Psoas muscle (tissue), 8 donors: Measurements from ENCODE around the gene GLMP. TPM values are rescaled to one million over a fixed set of nuclear protein-coding genes. Genes with fewer than 3 reads are reported as not detected.

Source experiments
- ATAC-seq, 4 donors: fragments of 200-7000 bp; cut with Tn5 transposase; one replicate each; pipeline ENCODE4 v1.9.1; 2020; ENCODE audit warnings: moderate library complexity in 3 of 4, mild to moderate bottlenecking in 2 of 4
- DNase-seq, 2 donors: peaks; one replicate each; pipeline ENCODE4 v3.0.0-alpha.2; 2020
- H3K27ac ChIP-seq: fragments of 200-600 bp; one replicate; pipeline ENCODE4 v1.8.0; 2022
- H3K27me3 ChIP-seq, 3 donors: fragments of 200-600 bp in 1 of 3; one replicate each; pipeline versions ENCODE4 v1.6.1 to v1.8.0; 2013 to 2022; ENCODE audit warnings: low read length in 2 of 3, mild to moderate bottlenecking in 2 of 3, moderate library complexity in 1 of 3; ENCODE audit not compliant: insufficient read depth in 3 of 3
- H3K36me3 ChIP-seq, 2 donors: fragments of 200-600 bp in 1 of 2; one replicate each; pipeline versions ENCODE4 v1.6.1 to v1.8.0; 2013 to 2022; ENCODE audit warnings: low read depth in 1 of 2, mild to moderate bottlenecking in 1 of 2, moderate library complexity in 1 of 2; ENCODE audit not compliant: insufficient read depth in 1 of 2
- H3K4me1 ChIP-seq: fragments of 200-600 bp; one replicate; pipeline ENCODE4 v1.8.0; 2022
- H3K4me3 ChIP-seq: fragments of 200-600 bp; one replicate; pipeline ENCODE4 v1.8.0; 2022; ENCODE audit warnings: mild to moderate bottlenecking
- H3K9me3 ChIP-seq: fragments of 200-600 bp; one replicate; pipeline ENCODE4 v1.8.0; 2022
- WGBS, 3 donors: extraction: QIAGEN DNeasy Blood & Tissue Kit; methylation state at CpG; one replicate each; pipeline versions ENCODE4 v1.1.6 to v1.1.7; 2013; 5-methylcytosine and 5-hydroxymethylcytosine counted together
- intact Hi-C, 2 donors: fragments of 100-400 bp; cut with DNase I; formaldehyde crosslinking; loops; one replicate each; pipeline versions ENCODE4 v1.11.0 to v1.14.2; 2022
- polyA plus RNA-seq, 3 donors: library from polyadenylated mRNA; stranded (reverse); fragments of 200-250 nt; gene quantifications; one replicate each; pipeline ENCODE4 v1.2.3, GENCODE V29; 2013
- total RNA-seq, 4 donors: library from RNA; stranded (reverse); fragmentation: NEBNext Ultra II Directional in 2 of 4; extraction: Animal tissue kit (Norgen Biotek cat#: 25700) in 2 of 4; gene quantifications; one replicate each; pipeline versions ENCODE4 v1.2.1 to v1.2.4, GENCODE V29; 2021 to 2023
- TF ChIP-seq, protein P1 (sequence below): fragments of 200-600 bp; IDR thresholded peaks from one replicate; pipeline ENCODE4 v1.8.0; 2022; ENCODE audit warnings: antibody characterized with exemption
- donor health status: healthy with polysubstance abuse.
- donor health status: DM: no; HTN: no; CAD: no; lungs with moderate emphysema.
- donor health status: Bipolar disorder and iron deficiency.
- donor health status: healthy.
- donor health status: DM: yes; HTN: yes; CAD: no.
- donor health status: DM: no; HTN: no; CAD: no.
- donor health status: DM: no; HTN: no; CAD: no.
- donor health status: DM: yes; HTN: yes; CAD: no.

GLMP gene
- total and polyA plus RNA-seq, 7 donors = 5.1 to 9.6 (median 7.4) TPM

DNA sequence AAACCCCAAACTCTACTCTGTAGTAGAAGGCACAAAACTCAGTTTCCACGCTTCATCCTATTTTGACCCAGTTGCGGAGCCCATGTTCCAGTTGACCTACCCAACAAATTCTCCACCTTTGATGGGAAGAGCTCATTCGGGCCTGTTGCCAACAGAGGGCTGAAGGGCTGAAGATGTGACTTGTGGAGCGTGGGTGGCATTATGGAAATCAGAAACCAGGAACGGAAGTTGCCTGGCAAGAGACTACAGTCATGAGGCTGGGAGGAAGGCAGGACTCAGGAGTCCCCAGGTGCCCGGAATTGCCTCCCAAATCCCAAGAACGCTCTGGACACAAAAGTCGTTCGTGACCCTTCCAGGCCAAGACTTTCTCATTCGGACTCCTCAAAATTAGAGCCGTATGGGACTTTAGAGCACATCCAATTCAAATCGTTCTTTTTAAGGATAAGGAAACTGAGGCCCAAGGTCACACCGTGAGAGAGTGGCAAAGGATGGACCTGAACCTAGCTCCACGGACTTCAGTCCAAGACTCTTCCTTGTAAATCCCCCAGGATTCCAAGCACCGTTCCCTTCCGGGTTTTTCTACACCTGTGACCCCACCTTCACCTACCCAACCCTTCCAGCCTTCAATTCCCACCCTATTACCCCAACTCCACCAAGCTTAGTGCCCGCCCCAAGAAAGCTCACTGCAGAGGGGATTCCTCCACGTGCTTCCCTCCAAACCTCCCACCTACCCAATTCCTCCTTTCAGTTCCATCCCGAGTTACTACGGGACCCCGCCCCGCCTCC is 13.6 kb downstream of the GLMP start:
- peak; percentile 17 to 58 (median 34) for ATAC-seq
- Histone ChIP-seq H3K9me3 (no peaks in the 10 kb centered on the region), H3K4me1 (peaks cover 33% of the 10 kb centered on the region), H3K27me3 (no peaks in the 10 kb centered on the region), H3K4me3 (peak overlapping the region; percentile 85), H3K27ac (peak overlapping the region; percentile 92), H3K36me3 (peaks cover 9 to 34% of the 10 kb centered on the region in 2 donors)
- DNase-seq = no peak
- WGBS, 3 donors = 4 to 7% (median 5%) methylated on average over 22 of the region's 22 CpGs
- TF ChIP-seq, protein P1, sequence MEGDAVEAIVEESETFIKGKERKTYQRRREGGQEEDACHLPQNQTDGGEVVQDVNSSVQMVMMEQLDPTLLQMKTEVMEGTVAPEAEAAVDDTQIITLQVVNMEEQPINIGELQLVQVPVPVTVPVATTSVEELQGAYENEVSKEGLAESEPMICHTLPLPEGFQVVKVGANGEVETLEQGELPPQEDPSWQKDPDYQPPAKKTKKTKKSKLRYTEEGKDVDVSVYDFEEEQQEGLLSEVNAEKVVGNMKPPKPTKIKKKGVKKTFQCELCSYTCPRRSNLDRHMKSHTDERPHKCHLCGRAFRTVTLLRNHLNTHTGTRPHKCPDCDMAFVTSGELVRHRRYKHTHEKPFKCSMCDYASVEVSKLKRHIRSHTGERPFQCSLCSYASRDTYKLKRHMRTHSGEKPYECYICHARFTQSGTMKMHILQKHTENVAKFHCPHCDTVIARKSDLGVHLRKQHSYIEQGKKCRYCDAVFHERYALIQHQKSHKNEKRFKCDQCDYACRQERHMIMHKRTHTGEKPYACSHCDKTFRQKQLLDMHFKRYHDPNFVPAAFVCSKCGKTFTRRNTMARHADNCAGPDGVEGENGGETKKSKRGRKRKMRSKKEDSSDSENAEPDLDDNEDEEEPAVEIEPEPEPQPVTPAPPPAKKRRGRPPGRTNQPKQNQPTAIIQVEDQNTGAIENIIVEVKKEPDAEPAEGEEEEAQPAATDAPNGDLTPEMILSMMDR = no peak
- intact Hi-C loops = no loop called here

DNA sequence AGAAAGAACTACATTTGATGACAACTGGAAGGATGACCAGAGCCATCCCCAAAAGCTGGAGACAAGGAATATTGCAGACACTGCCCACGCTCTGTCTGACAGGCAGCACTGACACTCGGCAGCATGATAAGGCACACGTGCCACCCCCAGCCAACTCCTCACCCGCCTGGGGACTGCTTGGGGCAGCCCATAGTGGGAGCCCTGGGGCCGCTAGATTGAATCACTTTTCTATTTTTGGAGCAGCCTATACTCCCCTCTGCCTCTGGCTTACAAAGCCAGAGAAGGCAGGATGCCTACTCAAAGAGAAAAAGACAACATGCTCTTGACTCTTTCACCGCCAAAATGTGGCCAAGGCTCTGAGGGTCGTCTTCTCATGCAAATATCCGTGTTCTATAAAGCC is 14.2 kb downstream of the GLMP start:
- H3K27me3 ChIP-seq = no peaks in the 10 kb centered on the region
- peaks cover 33% of the 10 kb centered on the region for H3K4me1 ChIP-seq
- DNase-seq = peak; percentile 74 to 90
- H3K9me3 ChIP-seq = no peaks in the 10 kb centered on the region
- WGBS, 3 donors = 12 to 21% (median 13%) methylated on average over 8 of the region's 8 CpGs
- H3K36me3 ChIP-seq = peaks cover 10 to 38% of the 10 kb centered on the region in 2 donors
- H3K27ac ChIP-seq = peak overlapping the region; percentile 92
- intact Hi-C loops = no loop called here
- H3K4me3 ChIP-seq = peak overlapping the region; percentile 85
- peak; percentile 85 to 88 (median 87) for ATAC-seq
- TF ChIP-seq, protein P1 = no peak

DNA sequence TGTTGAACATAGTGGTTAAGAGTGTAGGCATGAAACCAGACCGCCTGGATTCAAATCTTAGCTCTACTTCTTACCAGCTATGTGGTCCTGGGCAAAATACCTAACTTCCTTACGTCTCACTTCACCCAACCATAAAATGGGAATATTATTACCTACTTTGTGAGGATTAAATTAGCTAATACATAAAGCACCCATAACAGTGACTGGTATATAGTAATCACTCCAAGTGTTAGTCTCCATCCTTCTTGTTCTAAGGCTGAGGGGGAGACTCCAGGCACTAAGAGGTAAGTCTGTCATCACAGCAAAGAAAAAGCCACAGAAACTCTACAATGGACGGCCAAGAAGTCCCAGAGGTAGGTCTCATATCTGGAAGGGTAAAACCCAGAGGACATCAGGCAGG is 15.6 kb downstream of the GLMP start:
- Histone ChIP-seq H3K4me3 (no peak overlapping the region), H3K9me3 (no peaks in the 10 kb centered on the region), H3K36me3 (peaks cover 13 to 43% of the 10 kb centered on the region in 2 donors), H3K27me3 (no peaks in the 10 kb centered on the region), H3K27ac (peak overlapping the region; percentile 92), H3K4me1 (peaks cover 33% of the 10 kb centered on the region)
- intact Hi-C loops = no loop called here
- ATAC-seq (no peak), DNase-seq (no peak)
- TF ChIP-seq, protein P1 = no peak
- WGBS, 3 donors = 90 to 92% (median 91%) methylated on average over 3 of the region's 3 CpGs

DNA sequence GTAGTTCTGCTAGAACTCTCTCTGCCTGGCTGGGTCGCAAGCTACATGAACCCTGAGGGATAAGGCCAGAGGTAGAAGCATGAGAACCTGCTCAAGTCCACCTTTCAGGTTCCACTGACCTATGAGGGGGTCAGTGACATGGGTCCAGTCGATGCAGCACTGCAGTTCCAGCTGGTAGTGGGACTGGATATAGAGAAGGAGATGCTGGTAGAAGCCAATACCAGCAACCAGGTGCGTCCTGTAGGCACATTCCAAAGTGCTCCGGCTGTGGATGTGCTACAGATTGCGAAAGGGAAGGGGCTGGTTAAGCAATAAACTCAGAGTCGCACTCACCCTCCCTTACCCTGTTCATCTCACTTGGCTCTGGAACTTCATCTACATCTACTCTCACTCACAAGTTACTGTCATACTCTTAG is 18.5 kb downstream of the GLMP start:
- WGBS, 3 donors = 58 to 86% (median 67%) methylated on average over 6 of the region's 6 CpGs
- TF ChIP-seq, protein P1 = no peak
- peaks cover 25 to 72% of the 10 kb centered on the region in 2 donors for H3K36me3 ChIP-seq
- DNase-seq = no peak
- intact Hi-C loops = no loop called here
- H3K4me3 ChIP-seq = no peak overlapping the region
- H3K27ac ChIP-seq = no peak overlapping the region
- peaks cover 25% of the 10 kb centered on the region for H3K4me1 ChIP-seq
- H3K27me3 ChIP-seq = no peaks in the 10 kb centered on the region
- ATAC-seq = peak in 2 of 4 donors; percentile 26 to 32
- H3K9me3 ChIP-seq = no peaks in the 10 kb centered on the region
